Embryonic facial prominence (tissue), 1 donor: ENCODE data around the gene GPR25.

Experiments used
- DNase-seq: peaks from one replicate; pipeline ENCODE4 v3.0.0-alpha.2; 2016; ENCODE audit errors: extremely low spot score

The GPR25 gene

GRCh38 chr1:200873116-200873670 is 412 bp downstream of the GPR25 start:
- no peak for DNase-seq

GRCh38 chr1:200873671-200874397 is 1.1 kb downstream of the GPR25 start:
- DNase-seq: no peak

DNA sequence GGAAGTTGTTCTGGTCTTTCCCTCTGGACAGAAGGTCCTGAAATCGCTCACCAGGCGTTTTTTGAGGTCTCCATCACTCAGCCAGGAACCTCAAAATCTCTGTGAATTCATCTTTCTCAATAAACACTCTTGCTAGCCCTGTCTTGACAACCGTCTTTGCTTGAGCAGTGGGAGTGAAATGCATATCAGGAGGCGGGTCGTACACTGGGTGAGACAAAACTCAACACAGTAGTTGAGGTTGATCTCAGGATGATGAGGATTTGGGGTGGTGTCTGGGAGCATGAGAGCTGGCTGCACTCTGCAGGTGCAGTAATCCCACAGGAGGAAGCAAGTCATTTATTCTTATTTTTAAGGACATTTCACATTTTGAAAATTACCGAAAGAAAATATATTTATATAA is 1.9 kb downstream of the GPR25 start:
- no peak for DNase-seq

DNA sequence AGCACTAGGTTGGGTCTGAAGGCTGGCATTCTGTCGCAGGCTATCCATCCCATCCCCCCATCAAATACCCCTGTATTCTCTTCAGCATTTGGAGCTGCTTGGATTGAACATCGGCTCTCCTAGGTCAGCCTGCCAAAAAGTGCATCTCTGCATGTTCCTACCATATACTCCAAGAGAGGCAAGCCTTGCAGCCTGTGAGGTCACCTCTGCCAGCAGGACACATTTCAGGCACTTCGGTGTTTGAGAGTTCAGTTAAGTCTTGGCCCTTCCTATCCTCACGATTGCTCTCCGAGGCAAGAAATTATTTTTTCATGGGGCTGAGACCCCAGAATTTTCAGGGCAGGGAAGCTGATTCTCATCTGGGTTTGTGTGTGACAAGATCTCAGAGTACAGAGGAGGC is 2.6 kb downstream of the GPR25 start:
- no peak for DNase-seq

DNA sequence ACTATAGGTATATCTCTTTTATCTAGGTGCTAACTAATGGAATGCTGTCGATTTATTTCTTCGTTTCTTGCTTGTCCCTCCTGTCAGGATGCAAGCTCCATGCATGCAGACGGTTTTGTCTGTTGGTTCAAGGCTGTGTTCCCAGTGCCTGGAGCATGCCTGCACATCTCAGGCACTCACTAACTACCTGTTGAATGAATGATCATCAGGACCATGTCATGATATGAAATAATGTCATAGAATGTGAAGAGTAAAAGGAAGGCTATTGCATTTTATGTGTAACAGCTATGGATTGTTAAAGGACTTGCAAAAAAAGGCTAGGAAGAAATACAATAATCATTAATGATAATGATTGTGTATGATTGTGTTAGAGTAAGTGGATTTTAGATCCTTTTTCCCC is 4.2 kb downstream of the GPR25 start:
- DNase-seq: no peak

- no peak for DNase-seq
Observed at GRCh38 chr1:200877839-200878551, 5.2 kb downstream of the GPR25 start.

DNA sequence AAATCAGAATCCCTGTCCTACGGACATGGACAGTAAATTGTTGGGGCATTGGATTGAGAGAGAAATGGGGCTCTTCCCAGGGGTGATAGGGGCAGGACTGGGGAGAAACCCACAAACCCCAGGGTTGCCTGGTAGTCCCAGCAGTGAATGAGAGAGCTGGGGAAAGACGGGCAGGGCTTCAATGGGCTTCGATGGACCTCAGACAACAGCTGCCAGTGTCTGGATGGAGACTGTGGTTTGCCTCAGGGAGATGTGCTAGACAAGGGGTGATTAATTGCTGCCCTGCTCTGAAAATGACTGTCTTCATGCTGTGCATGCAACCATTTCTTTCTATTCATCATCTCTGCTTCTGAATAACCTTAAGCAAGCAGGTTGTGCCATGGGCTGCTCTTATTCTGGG is 7.4 kb downstream of the GPR25 start:
- no peak for DNase-seq

DNA sequence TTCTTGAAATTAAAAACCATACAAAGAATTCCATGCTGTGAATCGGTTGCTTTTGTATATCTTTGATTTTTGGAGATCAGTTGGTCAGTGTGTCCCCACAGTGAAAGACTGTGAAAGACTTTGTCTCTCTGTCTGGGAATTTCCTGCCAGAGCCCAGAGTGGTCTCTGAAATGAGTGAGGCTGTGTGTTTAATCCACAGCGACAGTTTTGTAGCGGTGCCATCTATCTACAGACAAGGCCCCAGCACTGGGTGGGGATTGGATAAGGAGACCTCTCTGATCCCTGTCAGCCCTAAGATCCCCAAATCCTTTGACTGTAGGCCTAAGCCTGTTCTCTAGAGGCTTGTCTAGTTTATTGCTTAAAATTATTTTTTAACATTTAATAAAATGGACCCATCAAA is 10.3 kb downstream of the GPR25 start:
- DNase-seq: no peak

- no peak for DNase-seq
Observed at GRCh38 chr1:200885623-200886402, 13.0 kb downstream of the GPR25 start.

DNA sequence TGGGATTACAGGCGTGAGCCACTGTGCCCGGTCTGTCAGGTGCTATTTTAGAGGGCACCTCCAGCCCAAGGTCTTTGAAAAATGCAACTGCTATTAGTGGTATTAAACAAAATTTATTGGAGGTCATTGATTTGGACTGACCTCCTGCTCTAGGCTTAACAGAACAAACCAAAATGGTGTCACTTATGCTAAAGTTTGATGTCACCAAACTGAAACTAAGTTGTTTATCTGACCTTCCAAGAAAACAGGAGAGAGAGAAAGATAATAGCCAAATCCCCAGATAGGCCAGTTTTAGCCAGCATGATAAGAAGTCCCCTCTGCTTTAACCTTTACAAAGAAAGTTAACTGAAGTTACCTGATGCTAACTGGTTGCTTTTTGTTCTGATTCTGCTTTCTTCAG is 13.8 kb downstream of the GPR25 start:
- no peak for DNase-seq

DNA sequence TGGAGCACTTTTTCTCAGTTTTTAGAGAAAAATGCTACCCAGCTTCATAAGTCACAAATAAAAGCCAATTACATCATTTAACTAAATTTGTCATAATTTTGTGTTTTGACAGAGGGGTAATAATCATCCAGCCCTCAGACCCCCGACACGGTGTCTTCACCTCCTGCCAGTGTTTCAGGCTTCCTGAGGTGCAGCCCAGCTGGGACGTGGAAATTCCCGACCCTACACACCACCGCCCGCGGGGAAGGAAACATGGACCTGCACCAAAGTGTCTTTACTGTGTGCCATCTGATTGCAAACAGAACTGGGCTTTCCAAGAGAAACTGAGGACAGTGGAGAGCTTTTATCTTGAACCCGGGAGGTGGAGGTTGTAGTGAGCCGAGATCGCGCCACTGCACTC is 14.3 kb downstream of the GPR25 start:
- no peak for DNase-seq

DNA sequence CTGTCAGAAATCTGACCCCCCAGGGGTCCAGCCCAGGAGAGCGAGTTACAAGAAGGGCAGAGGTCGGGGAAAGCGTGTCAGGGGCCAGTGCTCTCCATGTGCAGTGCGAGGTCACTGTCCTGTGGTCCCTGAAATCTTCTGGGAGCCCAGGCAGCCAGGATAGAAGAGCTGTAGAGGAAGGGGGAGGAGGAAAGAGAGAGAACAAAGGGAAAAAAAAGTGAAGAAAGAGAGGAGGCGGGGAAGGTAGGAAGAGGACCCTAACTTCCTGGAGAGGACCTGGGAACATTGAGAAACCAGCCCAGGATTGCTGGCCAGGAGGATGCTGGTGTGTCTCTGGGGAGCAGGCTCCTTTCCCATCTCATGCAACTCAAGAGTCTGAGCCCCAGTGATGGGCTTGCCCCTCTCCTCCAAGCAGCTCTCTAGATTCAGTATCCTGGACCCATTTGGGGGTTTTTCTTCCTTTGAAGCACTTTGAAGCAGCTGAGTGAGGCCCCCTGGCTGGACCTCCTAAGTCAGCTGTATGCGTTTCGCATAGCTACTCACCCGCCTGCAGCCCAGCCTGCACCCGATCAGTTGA is 15.1 kb downstream of the GPR25 start:
- no peak for DNase-seq

- no peak for DNase-seq
Observed at GRCh38 chr1:200888349-200888838, 15.6 kb downstream of the GPR25 start.

GRCh38 chr1:200889571-200889970 is 16.8 kb downstream of the GPR25 start:
- no peak for DNase-seq

DNA sequence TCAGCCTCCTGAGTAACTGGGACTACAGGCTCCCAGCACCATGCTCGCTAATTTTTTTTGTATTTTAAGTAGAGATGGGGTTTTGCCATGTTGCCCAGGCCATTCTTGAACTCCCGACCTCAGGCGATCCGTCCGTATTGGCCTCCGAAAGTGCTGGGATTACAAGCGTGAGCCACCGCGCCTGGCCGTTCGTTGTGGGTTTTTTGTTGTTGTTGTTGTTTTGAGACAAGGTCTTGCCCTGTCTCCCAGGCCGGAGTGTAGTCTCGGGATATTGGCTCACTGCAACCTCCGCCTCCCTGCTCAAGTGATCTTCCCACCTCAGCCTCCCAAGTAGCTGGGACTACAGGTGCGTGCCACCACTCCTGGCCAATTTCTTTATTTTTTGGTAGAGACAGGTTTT is 17.2 kb downstream of the GPR25 start:
- DNase-seq: no peak

- no peak for DNase-seq
Observed at GRCh38 chr1:200890818-200891773, 18.3 kb downstream of the GPR25 start.

DNA sequence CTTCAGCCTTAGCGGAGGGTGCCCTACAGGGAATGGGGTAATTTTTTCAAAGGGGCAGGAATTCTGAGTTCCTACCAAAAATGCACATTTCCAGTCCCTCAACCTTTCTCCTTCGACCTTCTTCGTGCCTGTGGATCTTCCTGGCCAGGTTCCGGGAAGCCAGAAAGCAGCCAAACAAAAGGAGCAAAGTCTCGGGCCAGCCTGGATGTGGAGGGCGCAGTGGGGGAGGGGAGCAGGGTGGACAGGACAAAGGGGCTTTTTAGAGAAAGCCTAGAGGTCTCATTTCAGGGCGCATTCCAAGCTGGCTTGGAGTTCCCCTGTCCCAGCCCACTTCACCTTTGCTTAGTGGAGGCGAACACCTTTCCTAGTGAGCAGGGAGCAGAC is 19.0 kb downstream of the GPR25 start:
- no peak for DNase-seq

DNA sequence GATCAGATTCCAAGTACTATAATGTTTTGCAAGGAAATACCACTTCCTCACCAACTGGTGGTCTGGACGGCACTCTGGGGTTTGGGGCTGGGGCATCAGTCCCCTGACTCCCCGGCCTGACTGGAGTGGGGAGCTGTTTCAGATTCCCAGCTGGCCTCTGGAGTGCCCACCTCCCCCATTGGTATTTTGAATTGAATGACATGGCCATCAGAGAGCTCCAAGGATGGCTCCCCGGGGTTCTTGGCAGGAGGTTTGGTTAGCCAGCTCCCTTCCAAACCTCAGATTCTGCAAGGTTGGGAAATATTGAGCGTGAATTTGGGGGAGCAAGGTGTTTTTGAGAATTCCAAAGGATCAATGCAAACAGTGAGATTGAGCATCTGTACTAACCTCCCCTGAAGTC is 19.8 kb downstream of the GPR25 start:
- no peak for DNase-seq

- no peak for DNase-seq
Observed at GRCh38 chr1:200892958-200893357, 20.2 kb downstream of the GPR25 start.

DNA sequence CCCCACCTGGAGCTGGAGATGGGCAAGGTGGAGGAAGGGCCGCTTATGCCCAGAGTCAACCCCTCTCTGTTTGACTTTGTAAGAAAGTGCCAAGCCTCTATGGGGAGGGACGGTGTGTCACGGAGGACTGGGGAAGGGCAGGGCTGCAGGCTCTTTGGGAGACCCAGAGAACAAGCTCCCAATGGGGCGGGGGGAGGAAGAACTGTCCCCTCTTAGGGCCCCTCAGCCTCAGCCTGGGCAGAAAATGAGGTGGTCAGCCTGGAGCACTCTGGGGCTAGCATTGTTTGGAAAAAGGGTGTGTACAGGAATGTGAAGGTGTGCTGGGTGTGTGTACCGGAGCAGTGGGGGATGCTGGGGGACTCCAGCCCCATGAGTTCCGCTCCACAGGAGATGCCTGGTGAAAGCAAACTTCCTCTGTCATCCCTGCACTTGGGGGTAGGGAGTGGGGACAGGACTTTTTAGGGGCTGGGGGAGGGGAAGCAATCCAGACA is 20.7 kb downstream of the GPR25 start:
- no peak for DNase-seq
